Skeletal muscle tissue (tissue), 4 donors: ENCODE results near the gene CHST5. TPM values are rescaled to one million over a fixed set of nuclear protein-coding genes. Genes with fewer than 3 reads are reported as not detected.

Experiments
- H3K27ac ChIP-seq: one replicate; pipeline ENCODE4 v1.7.0; 2013; ENCODE audit warnings: mild to moderate bottlenecking, low read depth, low read length, inconsistent platforms
- H3K27me3 ChIP-seq, 3 donors: one replicate each; pipeline ENCODE4 v1.7.0; 2013; ENCODE audit warnings: low read length in 3 of 3; ENCODE audit not compliant: control insufficient read depth in 3 of 3, insufficient read depth in 3 of 3
- H3K36me3 ChIP-seq, 3 donors: one replicate each; pipeline ENCODE4 v1.7.0; 2013; ENCODE audit warnings: low read length in 3 of 3; ENCODE audit not compliant: control insufficient read depth in 3 of 3, insufficient read depth in 3 of 3
- H3K4me1 ChIP-seq, 3 donors: one replicate each; pipeline ENCODE4 v1.7.0; 2013; ENCODE audit warnings: low read length in 3 of 3, mild to moderate bottlenecking in 3 of 3; ENCODE audit not compliant: control insufficient read depth in 3 of 3, insufficient read depth in 3 of 3
- H3K4me3 ChIP-seq, 3 donors: one replicate each; pipeline ENCODE4 v1.7.0; 2013; ENCODE audit warnings: low read length in 3 of 3
- H3K9ac ChIP-seq, 3 donors: one replicate each; pipeline ENCODE4 v1.7.0; 2013; ENCODE audit warnings: low read length in 3 of 3, mild to moderate bottlenecking in 3 of 3, moderate library complexity in 2 of 3, low read depth in 1 of 3
- H3K9me3 ChIP-seq, 3 donors: one replicate each; pipeline ENCODE4 v1.7.0; 2013; ENCODE audit warnings: low read length in 3 of 3; ENCODE audit not compliant: control insufficient read depth in 3 of 3
- total RNA-seq: library from RNA; depleted of rRNA; stranded (reverse); fragments of >200 nt; gene quantifications from one replicate; pipeline ENCODE4 v1.2.3, GENCODE V29; 2014
- donor health status: Osteomylitis.

The CHST5 gene
- not detected for total RNA-seq

DNA sequence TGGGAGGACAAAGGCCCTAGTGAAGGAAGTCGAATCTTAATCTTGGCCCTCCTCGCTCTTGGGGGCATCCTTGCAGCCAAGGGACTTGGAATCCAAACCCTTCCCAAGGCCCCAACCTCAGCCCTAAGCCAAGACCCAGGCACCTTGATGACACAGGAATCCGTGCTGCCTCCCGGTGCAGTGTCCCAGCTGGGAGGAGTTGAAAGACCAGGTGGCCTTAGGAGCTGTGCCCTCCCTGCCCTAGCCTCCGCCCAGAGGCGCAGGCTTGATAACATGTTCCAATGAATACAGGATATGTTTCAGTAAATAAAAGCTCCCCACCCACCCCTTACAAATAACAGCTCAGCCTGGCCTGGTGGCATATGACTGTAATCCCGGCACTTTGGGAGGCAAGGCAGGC lies at the start of gene CHST5:
TSS of gene CHST5 (minus strand) at position 208 of the 400 bp plus-strand sequence. CDS start 5,724 bp downstream, outside the sequence.
- Histone ChIP-seq H3K36me3 (peaks cover 0 to 2% (median 0%) of the 10 kb centered on the region in 3 donors), H3K27me3 (no peaks in the 10 kb centered on the region), H3K4me1 (no peaks in the 10 kb centered on the region), H3K9ac (no peak within 1 kb of the TSS), H3K4me3 (no peak within 1 kb of the TSS), H3K9me3 (no peaks in the 10 kb centered on the region), H3K27ac (no peak within 1 kb of the TSS)

DNA sequence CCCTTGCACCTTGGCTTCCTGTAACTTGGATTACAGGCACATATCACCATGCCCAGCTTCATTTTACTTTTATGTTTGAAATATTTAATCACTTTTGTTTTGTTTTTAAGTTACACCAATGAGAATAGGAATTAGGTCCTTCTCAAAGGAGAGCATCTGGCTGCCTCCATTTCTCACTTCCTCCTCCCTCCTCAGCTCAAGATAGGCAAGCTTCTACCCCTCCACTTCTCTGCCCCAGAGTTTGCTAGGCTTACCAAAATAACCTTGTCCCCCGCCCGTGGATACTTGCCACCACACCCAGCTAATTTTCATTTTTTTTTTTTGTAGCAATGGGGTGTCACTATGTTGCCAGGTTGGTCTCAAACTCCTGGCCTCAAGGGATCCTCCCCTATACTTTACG lies 48.2 kb upstream of the CHST5 start:
- Histone ChIP-seq H3K27me3 (no peaks in the 10 kb centered on the region), H3K36me3 (peaks cover 6 to 11% (median 10%) of the 10 kb centered on the region in 3 donors), H3K27ac (no peak overlapping the region), H3K9ac (no peak overlapping the region), H3K4me3 (no peak overlapping the region), H3K9me3 (no peaks in the 10 kb centered on the region), H3K4me1 (peaks cover 0 to 5% (median 2%) of the 10 kb centered on the region in 3 donors)

DNA sequence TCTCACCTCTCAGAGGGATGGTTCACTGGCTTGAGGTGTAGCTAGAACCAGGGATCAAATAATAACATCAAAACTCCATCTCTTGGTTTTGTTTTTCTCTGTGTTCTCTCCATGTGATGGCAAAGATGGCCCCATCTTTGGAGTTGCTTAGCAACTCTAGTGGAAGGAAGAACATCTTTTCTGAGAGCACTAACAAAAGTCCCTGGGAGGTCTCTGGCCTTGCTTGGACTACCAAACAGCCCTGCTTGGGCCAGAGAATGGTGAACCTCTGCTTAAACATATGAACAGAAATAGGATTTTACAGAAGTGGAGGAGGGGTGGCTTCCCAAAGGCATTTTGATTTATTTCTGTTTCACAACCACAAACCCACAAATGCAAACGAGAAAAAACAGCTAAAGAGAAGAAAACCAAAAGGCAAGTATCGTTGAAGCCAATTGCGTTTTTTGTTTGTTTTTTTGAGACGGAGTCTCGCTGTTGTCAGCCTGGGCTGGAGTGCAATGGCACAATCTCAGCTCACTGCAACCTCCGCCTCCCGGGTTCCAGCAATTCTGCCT lies 43.5 kb upstream of the CHST5 start:
- Histone ChIP-seq H3K36me3 (peaks cover 11 to 48% (median 48%) of the 10 kb centered on the region in 3 donors), H3K27me3 (no peaks in the 10 kb centered on the region), H3K4me1 (no peaks in the 10 kb centered on the region), H3K9ac (no peak overlapping the region), H3K9me3 (no peaks in the 10 kb centered on the region), H3K4me3 (no peak overlapping the region), H3K27ac (no peak overlapping the region)

DNA sequence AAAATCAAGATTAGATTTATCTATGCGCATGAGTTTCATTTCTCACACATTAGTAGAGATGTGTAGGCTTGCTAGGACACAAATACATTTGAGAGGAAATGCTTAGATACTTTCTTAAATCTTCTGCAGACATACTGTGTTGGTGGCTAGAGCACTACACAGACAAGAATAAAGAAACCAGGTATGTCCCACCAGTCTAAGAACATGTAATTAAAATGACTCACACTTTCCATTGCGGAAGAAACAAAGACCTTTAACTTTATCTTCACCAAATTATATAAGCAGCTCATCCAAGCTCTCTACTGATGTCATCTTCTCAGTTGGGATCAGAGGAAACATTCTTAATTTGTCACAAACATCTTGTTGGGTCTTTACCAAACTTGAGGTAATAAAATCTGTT lies 42.8 kb upstream of the CHST5 start:
- H3K36me3 ChIP-seq, result peaks cover 17 to 54% (median 53%) of the 10 kb centered on the region in 3 donors
- H3K9me3 ChIP-seq, result no peaks in the 10 kb centered on the region

DNA sequence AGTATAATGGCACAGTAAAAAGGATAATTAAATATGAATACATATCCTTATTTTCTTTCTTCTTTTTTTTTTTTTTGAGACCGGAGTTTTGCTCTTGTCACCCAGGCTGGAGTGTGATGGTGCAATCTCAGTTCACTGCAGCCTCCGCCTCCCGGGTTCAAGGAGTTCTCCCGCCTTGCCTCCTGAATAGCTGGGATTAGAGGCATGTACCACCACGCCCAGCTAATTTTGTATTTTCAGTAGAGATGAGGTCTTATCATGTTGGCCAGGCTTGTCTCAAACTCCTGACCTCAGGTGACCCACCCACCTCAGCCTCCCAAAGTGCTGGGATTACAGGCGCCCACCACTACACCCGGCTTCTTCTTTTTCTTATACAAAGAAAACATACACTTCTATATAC lies 42.3 kb upstream of the CHST5 start:
- H3K9ac ChIP-seq, result no peak overlapping the region
- H3K27ac ChIP-seq, result no peak overlapping the region
- H3K27me3 ChIP-seq, result no peaks in the 10 kb centered on the region
- no peak overlapping the region for H3K4me3 ChIP-seq
- H3K36me3 ChIP-seq, result peaks cover 22 to 58% (median 57%) of the 10 kb centered on the region in 3 donors
- no peaks in the 10 kb centered on the region for H3K9me3 ChIP-seq
- H3K4me1 ChIP-seq, result peaks cover 0 to under 1% (median 0%) of the 10 kb centered on the region in 3 donors

More for the DNA sequence above, 42.8 kb upstream of the CHST5 start:
- no peak overlapping the region for H3K9ac ChIP-seq
- H3K4me3 ChIP-seq, result no peak overlapping the region
- H3K27ac ChIP-seq, result no peak overlapping the region
- no peaks in the 10 kb centered on the region for H3K27me3 ChIP-seq
- no peaks in the 10 kb centered on the region for H3K4me1 ChIP-seq

DNA sequence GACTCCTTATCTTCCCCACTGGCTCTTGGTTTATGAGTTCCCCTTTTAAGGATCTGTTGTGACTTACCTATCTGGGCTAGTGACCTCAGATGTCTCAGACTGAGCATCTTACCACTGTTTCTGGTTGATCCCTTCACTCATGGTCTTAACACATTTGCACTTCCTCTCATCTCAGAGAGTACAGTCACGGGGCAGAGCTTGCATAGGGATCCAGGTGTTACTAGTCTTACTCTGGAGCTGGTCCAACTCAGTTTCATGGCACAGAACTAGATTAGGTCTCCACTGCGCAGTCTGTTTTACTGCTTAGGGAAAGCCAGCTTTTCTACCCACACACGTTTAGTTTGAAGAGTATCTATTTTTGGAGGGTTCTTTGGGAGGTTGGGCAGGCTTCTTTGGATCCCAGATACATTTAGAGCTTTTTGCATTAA lies 40.5 kb upstream of the CHST5 start:
- H3K9me3 ChIP-seq, result no peaks in the 10 kb centered on the region
- no peak overlapping the region for H3K27ac ChIP-seq
- H3K27me3 ChIP-seq, result no peaks in the 10 kb centered on the region
- H3K9ac ChIP-seq, result no peak overlapping the region
- peaks cover 35 to 72% (median 69%) of the 10 kb centered on the region in 3 donors for H3K36me3 ChIP-seq
- H3K4me1 ChIP-seq, result peaks cover 5 to 7% (median 7%) of the 10 kb centered on the region in 3 donors
- H3K4me3 ChIP-seq, result no peak overlapping the region

DNA sequence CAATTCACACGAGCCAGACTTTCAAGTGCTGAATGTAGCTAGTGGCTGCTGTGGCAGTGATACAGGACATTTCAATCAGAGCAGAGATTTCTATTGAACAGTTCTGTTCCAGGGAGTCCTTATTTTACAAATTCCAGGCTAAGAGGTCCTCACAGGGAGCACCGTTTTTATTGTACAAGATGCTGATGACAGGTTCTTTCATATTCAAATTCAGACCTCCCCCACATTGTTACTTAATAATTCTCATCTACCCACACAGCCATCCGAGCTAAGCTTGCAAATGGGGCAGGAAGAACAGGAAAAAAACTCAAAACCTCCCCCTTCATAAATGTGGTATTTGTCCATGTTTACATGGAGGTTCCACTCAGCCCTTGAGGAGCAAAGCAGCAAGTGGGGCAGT lies 40.0 kb upstream of the CHST5 start:
- no peak overlapping the region for H3K27ac ChIP-seq
- H3K9ac ChIP-seq, result no peak overlapping the region
- H3K4me1 ChIP-seq, result peaks cover 7 to 11% (median 9%) of the 10 kb centered on the region in 3 donors
- no peak overlapping the region for H3K4me3 ChIP-seq
- H3K9me3 ChIP-seq, result no peaks in the 10 kb centered on the region
- peaks cover 35 to 75% (median 72%) of the 10 kb centered on the region in 3 donors for H3K36me3 ChIP-seq
- H3K27me3 ChIP-seq, result no peaks in the 10 kb centered on the region

DNA sequence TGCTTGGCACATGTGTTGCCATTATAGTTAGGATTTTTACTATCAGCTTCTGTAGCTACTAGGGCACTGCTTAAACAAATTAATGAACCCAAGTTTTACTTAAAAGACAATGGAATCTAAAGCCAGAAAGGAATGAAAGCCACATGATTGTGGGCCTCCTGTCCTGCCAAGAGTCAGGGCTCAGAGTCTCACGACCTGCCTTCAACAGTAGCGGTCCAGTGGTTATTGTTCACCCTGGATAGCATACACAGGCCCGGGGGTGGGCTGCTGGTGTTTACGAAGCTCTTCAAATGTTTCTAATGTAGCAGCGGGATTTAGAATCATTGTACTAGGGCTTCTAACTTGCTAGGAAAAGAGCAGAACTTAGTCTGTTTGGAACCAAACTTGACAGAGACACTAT lies 38.0 kb upstream of the CHST5 start:
- Histone ChIP-seq H3K27ac (no peak overlapping the region), H3K27me3 (no peaks in the 10 kb centered on the region), H3K36me3 (peaks cover 37 to 81% (median 79%) of the 10 kb centered on the region in 3 donors), H3K4me1 (peaks cover 20 to 25% (median 22%) of the 10 kb centered on the region in 3 donors), H3K9me3 (no peaks in the 10 kb centered on the region), H3K9ac (no peak overlapping the region), H3K4me3 (no peak overlapping the region)

DNA sequence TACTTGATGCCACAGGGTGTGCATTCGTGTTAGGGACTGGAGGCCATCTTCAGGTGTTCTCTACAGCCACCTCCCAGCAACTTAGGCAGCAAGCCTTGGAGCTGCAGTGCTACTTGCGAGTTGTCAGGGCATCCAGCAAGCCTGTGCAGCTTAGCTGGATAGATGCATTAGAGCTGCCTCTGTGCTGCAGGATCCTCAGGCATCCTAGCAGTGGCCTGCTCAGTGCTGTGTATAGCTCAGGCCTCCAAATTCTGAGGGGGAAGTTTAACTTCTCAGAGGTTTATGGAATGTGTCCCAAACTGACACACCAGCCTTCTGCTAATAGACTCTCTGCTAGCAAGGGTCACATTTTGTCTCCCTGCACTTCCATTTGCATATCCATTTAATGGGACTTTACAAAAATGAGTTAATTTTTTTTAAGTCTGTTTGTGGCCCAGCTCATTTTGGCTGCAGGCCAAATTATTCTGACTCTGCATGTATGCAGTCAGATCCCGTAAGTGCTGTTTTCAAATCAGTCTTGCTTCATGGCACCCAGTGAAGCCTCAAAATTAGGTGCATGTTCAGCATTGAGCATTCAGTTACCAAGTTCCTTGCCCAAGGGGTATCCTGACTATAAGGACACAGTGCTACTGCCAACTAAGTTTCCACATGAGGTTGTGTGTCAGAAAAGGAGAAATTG lies 37.1 kb upstream of the CHST5 start:
- Histone ChIP-seq H3K27ac (no peak overlapping the region), H3K4me1 (peaks cover 25 to 29% (median 26%) of the 10 kb centered on the region in 3 donors), H3K9me3 (no peaks in the 10 kb centered on the region), H3K27me3 (no peaks in the 10 kb centered on the region), H3K4me3 (no peak overlapping the region), H3K36me3 (peaks cover 45 to 81% (median 77%) of the 10 kb centered on the region in 3 donors), H3K9ac (no peak overlapping the region)

DNA sequence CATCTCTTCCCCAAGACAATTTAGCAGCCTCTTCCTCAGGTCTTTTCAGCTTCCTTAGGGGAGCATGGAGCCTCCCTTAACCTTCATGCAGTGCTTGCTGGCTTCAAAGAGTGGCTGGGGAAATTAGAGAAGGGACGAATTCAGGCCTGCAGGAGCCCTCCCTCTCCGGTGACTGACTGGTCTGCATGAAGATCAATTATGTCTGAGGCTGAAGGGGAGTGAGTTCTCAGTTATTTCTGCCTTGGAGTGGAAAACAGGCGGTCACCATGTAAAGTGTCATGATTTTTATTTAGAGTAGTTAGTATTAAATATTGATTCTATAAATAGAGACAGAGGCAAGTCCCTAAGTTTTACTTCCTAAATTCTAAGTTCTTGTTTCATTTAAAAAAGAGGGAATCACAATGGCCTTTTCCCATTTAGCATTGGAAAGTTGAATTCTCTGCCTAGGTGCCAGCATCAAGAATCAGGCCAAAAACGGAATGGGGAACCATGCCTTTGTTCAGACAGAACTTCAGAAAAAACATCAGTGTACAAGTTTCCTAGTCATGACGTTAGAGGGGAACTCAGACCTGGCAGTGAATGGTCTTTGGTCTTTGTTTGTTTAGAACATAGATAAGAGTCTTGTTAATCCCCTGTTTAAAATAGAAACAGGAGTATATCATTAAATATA lies 34.6 kb upstream of the CHST5 start:
- no peaks in the 10 kb centered on the region for H3K9me3 ChIP-seq
- H3K36me3 ChIP-seq, result peaks cover 53 to 62% (median 60%) of the 10 kb centered on the region in 3 donors
- H3K4me1 ChIP-seq, result peaks cover 34 to 48% (median 43%) of the 10 kb centered on the region in 3 donors
- no peak overlapping the region for H3K4me3 ChIP-seq
- H3K27ac ChIP-seq, result peak overlapping the region; percentile 51
- peak overlapping the region in 2 of 3 donors; percentile 20 to 38 for H3K9ac ChIP-seq
- no peaks in the 10 kb centered on the region for H3K27me3 ChIP-seq
